ENCODE data around the gene PCLO.
A peak's percentile ranks its signal among the peaks of the same experiment; 100 is the strongest.

The PCLO gene

DNA sequence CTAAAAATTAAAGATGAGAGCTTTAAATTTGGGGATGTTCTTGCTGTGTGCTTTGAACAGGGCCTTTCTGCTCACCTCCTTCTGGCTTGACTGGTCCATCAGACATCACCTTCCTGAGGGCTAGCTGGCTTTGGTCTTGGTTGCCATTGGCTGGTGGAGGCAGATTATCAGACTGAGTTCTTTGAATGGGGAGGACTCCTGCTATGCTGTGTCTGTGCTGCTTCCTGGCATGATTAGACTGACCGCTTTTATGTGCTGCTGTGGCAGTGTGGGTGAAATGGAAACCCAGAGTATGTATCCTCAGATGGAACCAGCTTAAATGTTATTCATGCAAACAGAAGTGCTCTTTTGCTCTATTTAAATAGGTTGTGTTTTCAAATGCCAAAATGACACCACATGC lies 341.6 kb downstream of the PCLO start:
- no peak for DNase-seq (ENCODE audit: low spot score)

GRCh38 chr7:82818171-82818570 lies 344.5 kb downstream of the PCLO start:
- DNase-seq (ENCODE audit: low spot score), result no peak

- DNase-seq (ENCODE audit: low spot score), result no peak
Measured at GRCh38 chr7:82816272-82816671, 346.4 kb downstream of the PCLO start.

GRCh38 chr7:82810558-82811259 lies 352.0 kb downstream of the PCLO start:
- DNase-seq (ENCODE audit: low spot score), result peak; percentile 67

GRCh38 chr7:82808633-82809032 lies 354.1 kb downstream of the PCLO start:
- DNase-seq (ENCODE audit: low spot score), result no peak

- DNase-seq (ENCODE audit: low spot score), result peak; percentile 50
Measured at GRCh38 chr7:82805527-82805960, 357.1 kb downstream of the PCLO start.

- DNase-seq (ENCODE audit: low spot score), result no peak
Measured at GRCh38 chr7:82803411-82803810, 359.3 kb downstream of the PCLO start.

DNA sequence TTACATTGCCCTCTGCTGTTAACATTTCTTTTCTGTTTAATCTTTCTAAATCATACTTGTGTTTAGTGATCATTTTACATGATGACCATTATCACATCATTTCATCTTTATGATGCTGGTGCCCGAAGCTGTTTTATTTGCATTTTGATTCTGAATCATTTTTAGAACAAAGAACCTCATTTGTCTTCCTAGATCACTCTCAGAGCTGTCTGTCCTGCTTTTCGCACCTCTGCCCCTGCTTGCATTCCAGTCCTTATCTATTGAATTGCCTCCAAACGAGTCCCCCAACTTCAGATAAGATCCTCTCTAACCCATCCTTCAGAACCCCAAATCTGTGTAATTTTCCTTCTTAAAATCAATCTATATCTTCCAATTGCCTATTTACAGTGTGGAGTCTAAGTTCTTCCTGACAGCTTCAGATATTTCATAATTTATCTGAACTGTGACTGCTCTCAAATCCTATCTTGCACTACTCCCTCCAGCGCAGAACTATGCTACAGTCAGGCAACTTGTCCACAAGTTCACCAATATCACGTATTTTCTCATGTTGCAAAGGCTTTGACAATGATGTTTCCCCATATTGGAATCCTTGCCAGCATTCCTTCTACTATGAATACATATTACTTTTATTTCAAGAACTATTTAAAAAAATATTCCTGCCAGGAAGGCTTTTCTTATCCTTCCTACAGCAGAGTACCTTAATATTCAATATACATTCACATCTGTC lies 372.6 kb downstream of the PCLO start:
- no peak for DNase-seq (ENCODE audit: low spot score)

DNA sequence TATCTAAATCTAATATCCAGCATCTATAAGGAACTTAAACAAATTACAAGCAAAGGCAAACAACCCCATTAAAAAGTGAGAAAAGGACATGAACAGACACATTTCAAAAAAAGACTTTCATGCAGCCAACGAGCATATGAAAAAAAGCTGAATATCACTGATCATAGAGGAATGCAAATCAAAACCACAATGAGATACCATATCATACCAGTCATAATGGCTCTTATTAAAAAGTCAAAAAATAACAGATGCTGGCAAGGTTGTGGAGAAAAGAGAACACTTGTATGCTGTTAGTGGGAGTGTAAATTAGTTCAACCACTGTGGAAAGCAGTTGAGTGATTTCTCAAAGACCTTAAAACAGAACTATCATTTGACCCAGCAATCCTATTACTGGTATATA lies 384.7 kb downstream of the PCLO start:
- no peak for DNase-seq (ENCODE audit: low spot score)

DNA sequence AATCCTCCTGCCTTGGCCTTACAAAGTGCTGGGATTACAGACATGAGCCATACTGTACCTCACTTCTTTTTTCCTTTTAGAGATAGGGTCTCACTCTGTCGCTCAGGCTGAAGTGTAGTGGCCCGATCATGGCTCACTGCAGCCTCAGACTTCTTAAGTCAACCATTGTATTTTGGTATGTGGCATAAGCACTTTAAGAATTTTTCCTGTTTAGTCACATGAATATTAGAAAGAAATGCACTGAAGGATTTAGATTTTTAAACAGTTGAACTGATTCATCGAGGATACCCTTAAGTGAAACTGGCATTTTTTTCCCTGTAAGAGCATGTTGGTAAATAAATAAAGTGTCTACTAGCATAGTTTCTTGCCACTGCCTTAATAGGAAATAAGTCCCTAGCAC lies 399.8 kb downstream of the PCLO start:
- DNase-seq (ENCODE audit: low spot score), result no peak

- DNase-seq (ENCODE audit: low spot score), result no peak
Measured at GRCh38 chr7:82760831-82761230, 401.9 kb downstream of the PCLO start.

DNA sequence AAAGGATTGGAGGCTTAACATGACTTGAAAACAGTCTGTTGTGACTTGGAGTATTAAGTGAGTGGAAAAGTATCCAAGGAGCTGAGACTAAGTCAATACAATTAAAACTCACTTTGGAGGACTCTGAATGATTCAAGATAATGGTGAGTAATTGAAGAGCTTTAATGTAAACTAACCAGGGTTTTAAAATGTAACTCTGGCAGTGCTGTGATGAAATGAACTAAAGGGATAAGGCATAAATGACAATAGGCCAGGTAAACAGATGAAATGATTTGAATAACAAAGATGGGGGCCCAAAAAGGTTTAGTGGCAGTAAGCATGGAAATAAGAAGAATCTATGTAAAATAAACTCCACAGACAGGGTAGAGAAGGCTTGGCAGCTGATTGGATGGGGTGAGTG lies 402.6 kb downstream of the PCLO start:
- DNase-seq (ENCODE audit: low spot score), result no peak

- DNase-seq (ENCODE audit: low spot score), result no peak
Measured at GRCh38 chr7:82755705-82756551, 406.8 kb downstream of the PCLO start.

DNA sequence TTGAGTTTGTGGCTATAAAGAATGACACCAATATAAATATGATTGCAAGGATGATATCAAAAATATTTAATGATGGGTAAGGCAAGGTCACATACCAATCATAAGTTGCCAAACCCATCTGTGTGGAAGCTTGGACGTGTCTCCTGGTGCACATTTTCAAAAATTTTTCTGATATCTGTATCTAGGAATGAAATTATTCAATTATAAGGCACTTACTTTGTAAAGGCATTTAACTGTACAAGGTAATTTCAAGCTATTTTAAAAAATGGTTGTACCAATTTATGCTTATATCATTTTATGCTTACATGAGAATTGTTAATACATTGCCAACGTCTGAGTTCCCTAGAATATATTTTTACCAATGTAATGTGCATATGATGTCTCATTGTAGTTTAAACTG lies 412.7 kb downstream of the PCLO start:
- DNase-seq (ENCODE audit: low spot score), result no peak

DNA sequence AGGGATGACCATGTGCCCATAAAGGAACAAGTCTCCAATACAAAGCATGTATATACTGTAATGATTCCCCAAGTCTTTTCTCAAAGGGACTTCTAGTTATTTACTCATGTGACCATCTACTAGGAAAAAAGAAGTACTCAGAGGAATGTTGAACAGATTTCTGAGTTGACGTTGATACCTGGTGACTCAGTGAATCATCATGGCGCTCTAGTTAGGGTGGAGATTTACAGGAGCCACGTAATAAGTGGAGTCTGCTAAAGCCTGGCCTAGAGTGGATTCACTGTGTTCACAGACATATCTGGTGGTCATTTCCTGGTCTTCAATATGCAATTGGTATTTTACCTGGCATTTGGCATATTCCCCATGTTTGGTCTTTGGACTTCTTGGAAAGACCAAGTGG lies 416.9 kb downstream of the PCLO start:
- DNase-seq (ENCODE audit: low spot score), result no peak

DNA sequence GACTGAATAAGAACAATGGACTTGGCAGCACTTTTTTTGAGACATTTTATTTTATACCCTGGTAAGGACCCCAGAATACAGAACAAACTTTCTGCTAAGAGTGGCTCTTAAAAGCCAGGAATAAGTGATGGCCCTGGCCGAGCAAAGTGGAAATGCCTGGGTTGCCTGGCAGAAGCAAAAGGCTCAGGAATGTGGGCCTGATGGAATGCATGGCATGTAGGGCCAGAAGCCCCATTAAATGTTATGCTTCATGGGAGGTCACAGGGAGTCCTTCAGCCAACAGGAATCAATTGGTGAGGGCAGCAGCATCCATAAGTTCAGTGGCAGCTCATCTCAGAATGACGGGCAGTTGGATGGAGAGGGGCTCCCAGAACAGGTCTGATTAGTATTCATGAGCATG lies 417.6 kb downstream of the PCLO start:
- DNase-seq (ENCODE audit: low spot score), result no peak

- DNase-seq (ENCODE audit: low spot score), result no peak
Measured at GRCh38 chr7:82742163-82742562, 420.5 kb downstream of the PCLO start.

DNA sequence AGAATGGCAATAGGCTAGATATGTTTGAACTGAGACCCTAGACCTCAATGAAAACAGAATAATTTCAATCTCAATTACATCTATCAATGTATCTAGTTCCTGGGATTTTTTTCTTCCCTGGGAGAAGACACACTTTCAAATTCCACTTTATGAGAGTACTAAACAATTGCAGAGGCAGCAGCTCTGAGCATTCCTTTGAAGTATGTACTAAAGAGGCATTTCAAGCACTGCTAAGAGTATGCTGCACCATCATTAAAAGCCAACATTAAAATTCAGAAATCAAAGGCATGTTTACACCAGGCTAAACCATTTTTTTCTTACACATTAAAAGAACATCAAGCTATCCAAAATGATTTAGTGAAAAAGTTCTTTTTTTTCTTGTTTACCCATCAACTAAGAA lies 421.2 kb downstream of the PCLO start:
- no peak for DNase-seq (ENCODE audit: low spot score)

DNA sequence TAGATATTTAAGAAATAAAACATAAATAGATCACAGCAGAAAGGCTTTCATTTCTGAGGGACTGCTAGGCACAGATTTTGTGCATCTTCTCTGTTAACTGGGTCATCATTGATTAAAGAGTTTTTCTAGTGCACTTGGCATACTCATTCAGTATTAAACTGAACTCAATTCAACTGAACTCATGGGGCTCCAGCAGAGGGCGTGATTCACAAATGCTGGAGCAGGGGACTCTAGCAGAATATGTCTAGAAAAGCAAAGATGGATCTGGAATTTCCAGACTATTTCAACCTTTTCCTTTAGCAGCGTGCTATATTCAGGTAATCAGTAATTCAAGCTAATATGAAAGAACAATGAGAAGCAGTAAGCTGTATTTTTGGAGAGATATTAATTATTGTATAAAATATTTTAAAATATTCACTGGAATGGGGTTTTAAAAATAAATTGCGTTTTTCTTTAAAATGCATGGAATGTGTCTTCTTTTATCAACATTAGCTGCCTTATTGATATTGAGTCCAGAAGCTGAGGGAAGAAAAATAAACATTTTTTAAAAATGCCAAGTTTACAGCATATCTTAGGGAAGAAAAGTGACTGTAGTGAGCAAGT lies 422.3 kb downstream of the PCLO start:
- DNase-seq (ENCODE audit: low spot score), result peak; percentile 30

DNA sequence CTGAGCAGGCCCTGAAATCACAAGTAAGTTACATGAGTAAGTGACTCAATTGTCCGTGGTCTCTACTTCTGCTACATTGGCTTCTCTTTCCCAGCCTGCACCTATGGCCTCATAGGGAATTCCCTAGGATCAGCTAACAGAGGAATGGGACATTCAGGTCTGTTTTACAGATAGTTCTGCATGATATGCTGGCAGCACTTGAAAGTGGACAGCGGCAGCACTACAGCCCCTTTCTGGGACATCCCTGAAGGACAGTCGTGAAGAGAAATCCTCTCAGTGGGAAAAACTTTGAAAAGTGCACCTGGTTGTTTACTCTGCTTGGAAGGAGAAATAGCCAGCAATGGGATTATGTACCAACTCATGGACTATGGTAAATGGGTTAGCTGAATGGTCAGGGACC lies 426.1 kb downstream of the PCLO start:
- no peak for DNase-seq (ENCODE audit: low spot score)

- DNase-seq (ENCODE audit: low spot score), result no peak
Measured at GRCh38 chr7:82732677-82733076, 430.0 kb downstream of the PCLO start.
